Measurements from ENCODE around the gene FBXL17. TPM values are rescaled to one million over a fixed set of nuclear protein-coding genes. Genes with fewer than 3 reads are reported as not detected.

FBXL17 gene
- total and polyA plus RNA-seq, 12 donors: 5.9 to 47.4 (median 41.1) TPM

DNA sequence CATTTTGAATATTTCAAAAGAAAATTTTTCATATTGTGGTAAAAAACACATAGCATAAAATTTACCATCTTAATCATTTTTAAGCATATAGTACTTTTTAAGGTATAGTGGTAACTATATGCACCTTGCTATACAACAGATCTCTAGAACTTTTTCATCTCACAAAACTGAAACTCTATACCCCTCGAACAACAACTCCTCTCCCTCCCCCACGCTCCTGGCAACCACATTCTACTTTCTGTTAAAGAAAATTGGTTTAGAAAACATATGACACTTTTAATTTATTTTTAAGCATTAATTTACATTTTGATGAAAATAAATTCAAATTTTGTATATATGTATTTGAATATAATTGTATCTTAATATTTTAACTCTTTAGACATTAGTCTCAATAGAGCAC, 563.9 kb downstream of the FBXL17 start:
- WGBS, 2 donors: 81 to 82% methylated on average over 2 of the region's 2 CpGs
- intact Hi-C loops (cut with DNase I): no loop called here

DNA sequence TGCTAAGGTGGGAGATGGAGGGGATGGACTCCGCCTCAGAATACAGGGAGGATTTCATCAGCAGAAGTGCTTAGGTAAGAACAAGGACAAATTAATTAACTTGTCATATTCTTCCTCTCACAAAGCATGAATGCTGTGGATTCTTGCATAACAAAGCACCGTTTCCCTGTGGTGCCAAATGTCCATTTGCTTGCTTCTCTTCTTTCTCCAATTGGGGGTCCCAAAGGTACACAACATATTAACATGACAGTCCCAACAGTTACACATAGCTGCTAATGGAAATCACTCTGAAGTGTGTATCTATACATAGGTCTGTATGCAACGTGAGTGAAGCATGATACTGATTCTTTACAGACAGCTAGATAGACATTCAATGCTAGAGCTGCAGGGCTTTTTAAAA, 564.5 kb downstream of the FBXL17 start:
- ATAC-seq: no peak
- no peaks in the 10 kb centered on the region for H3K36me3 ChIP-seq
- no peak overlapping the region for H3K4me3 ChIP-seq
- TF ChIP-seq CTCF (IDR thresholded peaks at IDR 0.05): no peak
- peaks cover 0 to 5% (median 0%) of the 10 kb centered on the region in 9 donors for H3K4me1 ChIP-seq
- 74 to 79% methylated on average over 3 of the region's 3 CpGs for WGBS, 2 donors
- H3K27ac ChIP-seq: no peak overlapping the region
- intact Hi-C loops (cut with DNase I): no loop called here
- no peaks in the 10 kb centered on the region for H3K27me3 ChIP-seq
- no peak for DNase-seq
- peaks cover 0 to 8% (median 3%) of the 10 kb centered on the region in 11 donors for H3K9me3 ChIP-seq

More for the DNA sequence above, 563.9 kb downstream of the FBXL17 start:
- ATAC-seq (no peak), DNase-seq (no peak)
- H3K27ac ChIP-seq: no peak overlapping the region
- TF ChIP-seq CTCF (IDR thresholded peaks at IDR 0.05): no peak
- no peak overlapping the region for H3K4me3 ChIP-seq
- no peaks in the 10 kb centered on the region for H3K27me3 ChIP-seq
- H3K36me3 ChIP-seq: no peaks in the 10 kb centered on the region
- peaks cover 0 to 9% (median 6%) of the 10 kb centered on the region in 11 donors for H3K9me3 ChIP-seq
- no peaks in the 10 kb centered on the region for H3K4me1 ChIP-seq

DNA sequence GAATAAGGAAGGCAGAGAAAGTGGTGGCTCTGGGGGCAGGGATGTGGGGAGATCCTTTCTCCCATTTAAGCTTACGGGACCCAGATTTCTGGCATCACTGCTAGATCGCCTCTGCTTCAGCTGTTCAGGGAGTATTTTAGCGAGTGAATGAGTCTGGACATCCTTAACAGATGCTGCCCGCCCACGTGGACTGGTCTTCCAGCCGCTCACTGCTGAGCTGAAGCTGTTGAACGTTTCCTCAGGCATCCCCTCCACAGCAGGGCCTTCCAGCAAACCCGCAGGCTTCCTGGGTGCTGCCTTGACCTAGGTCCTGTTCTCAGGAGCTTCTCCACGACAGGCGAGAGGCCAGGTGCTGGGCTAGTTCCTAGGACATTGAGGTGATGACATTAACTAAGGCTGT, 566.8 kb downstream of the FBXL17 start:
- WGBS, 2 donors: 69 to 73% methylated on average over 10 of the region's 10 CpGs
- no peak for TF ChIP-seq CTCF (IDR thresholded peaks at IDR 0.05)
- DNase-seq (no peak), ATAC-seq (no peak)
- Histone ChIP-seq H3K4me3 (no peak overlapping the region), H3K4me1 (peaks cover 0 to 16% (median 3%) of the 10 kb centered on the region in 9 donors), H3K36me3 (no peaks in the 10 kb centered on the region), H3K9me3 (no peaks in the 10 kb centered on the region), H3K27ac (no peak overlapping the region), H3K27me3 (no peaks in the 10 kb centered on the region)
- intact Hi-C loops (cut with DNase I): no loop called here

GRCh38 chr5:107814183-107814827, 567.6 kb downstream of the FBXL17 start:
- H3K9me3 ChIP-seq: no peaks in the 10 kb centered on the region
- WGBS, 2 donors: 70 to 86% methylated on average over 7 of the region's 7 CpGs
- H3K4me3 ChIP-seq: no peak overlapping the region
- H3K36me3 ChIP-seq: no peaks in the 10 kb centered on the region
- intact Hi-C loops (cut with DNase I): no loop called here
- H3K4me1 ChIP-seq: peaks cover 0 to 16% (median 3%) of the 10 kb centered on the region in 9 donors
- H3K27me3 ChIP-seq: no peaks in the 10 kb centered on the region
- no peak for TF ChIP-seq CTCF (IDR thresholded peaks at IDR 0.05)
- DNase-seq (no peak), ATAC-seq (no peak)
- H3K27ac ChIP-seq: no peak overlapping the region

Data from heart right ventricle (tissue), 16 donors.